ENCODE data around the gene KYAT1. TPM values are rescaled to one million over a fixed set of nuclear protein-coding genes. Genes with fewer than 3 reads are reported as not detected.

Gene KYAT1
- total and polyA plus RNA-seq, 2 of the 13 experiments (the other 11 are each of a cell fraction or from before 2014, with no cell fraction given), result 9.2 to 46.5 TPM

- TF ChIP-seq ZSCAN5A (CRISPR knock-in tag; IDR thresholded peaks at IDR 0.05; ENCODE audit: borderline replicate concordance) (no peak), ZBTB7A (CRISPR knock-in tag; IDR thresholded peaks at IDR 0.05) (no peak), ZNF878 (CRISPR knock-in tag; IDR thresholded peaks at IDR 0.05) (no peak), HNRNPLL (IDR thresholded peaks at IDR 0.05; ENCODE audit: low read depth, low read length, poor library complexity, severe bottlenecking) (peak; percentile 23), ZNF264 (CRISPR knock-in tag; IDR thresholded peaks at IDR 0.05) (no peak), SNRNP70 (IDR thresholded peaks at IDR 0.05; ENCODE audit: low read depth, low read length) (no peak), TEF (CRISPR knock-in tag; IDR thresholded peaks at IDR 0.05) (no peak), STAG1 (CRISPR knock-in tag; IDR thresholded peaks at IDR 0.05) (peak; percentile 89), AHDC1 (CRISPR knock-in tag; IDR thresholded peaks at IDR 0.05; ENCODE audit: borderline replicate concordance) (no peak), ZNF761 (CRISPR knock-in tag; conservative IDR thresholded peaks at IDR 0.05) (no peak), MLX (CRISPR knock-in tag; IDR thresholded peaks at IDR 0.05) (no peak), SMAD9 (CRISPR knock-in tag; IDR thresholded peaks at IDR 0.05) (no peak), IKZF1 (IDR thresholded peaks at IDR 0.05) (no peak), ZNF652 (CRISPR knock-in tag; IDR thresholded peaks at IDR 0.05; ENCODE audit: borderline replicate concordance, low read depth) (no peak), MLLT10 (CRISPR knock-in tag; IDR thresholded peaks at IDR 0.05) (no peak), RNF219 (CRISPR knock-in tag; IDR thresholded peaks at IDR 0.05) (no peak), HMGXB4 (CRISPR knock-in tag; IDR thresholded peaks at IDR 0.05; ENCODE audit: borderline replicate concordance in 1 of 2, low read depth in 1 of 2) (peak; percentile 53 to 79; a peak in 3 of 4 replicates), ZNF329 (CRISPR knock-in tag; IDR thresholded peaks at IDR 0.05; ENCODE audit: low read depth) (0 out of 2 replicates have a peak, but pooled peaks have one; percentile 25)
These were observed 18.1 kb downstream of the KYAT1 start (continued) for GRCh38 chr9:128863647-128864046.
